Neural progenitor cell (in vitro differentiated cells): ENCODE measurements around the gene MAP4K5.

Source experiments
- EZH2 ChIP-seq: fragments of 200-600 bp; sonication (generic); IDR thresholded peaks from 2 replicates; pipeline ENCODE4 v1.6.1; 2017; ENCODE audit warnings: antibody characterized with exemption, mild to moderate bottlenecking, moderate library complexity
- EZH2phosphoT487 ChIP-seq: fragments of 200-600 bp; sonication (generic); IDR thresholded peaks from 2 replicates; pipeline ENCODE4 v1.6.1; 2017; ENCODE audit warnings: antibody characterized with exemption
- TF ChIP-seq, protein P1 (sequence below): fragments of 200-600 bp; sonication (generic); IDR thresholded peaks from 2 replicates; pipeline ENCODE4 v1.5.1; 2017; ENCODE audit warnings: antibody characterized with exemption, mild to moderate bottlenecking

DNA sequence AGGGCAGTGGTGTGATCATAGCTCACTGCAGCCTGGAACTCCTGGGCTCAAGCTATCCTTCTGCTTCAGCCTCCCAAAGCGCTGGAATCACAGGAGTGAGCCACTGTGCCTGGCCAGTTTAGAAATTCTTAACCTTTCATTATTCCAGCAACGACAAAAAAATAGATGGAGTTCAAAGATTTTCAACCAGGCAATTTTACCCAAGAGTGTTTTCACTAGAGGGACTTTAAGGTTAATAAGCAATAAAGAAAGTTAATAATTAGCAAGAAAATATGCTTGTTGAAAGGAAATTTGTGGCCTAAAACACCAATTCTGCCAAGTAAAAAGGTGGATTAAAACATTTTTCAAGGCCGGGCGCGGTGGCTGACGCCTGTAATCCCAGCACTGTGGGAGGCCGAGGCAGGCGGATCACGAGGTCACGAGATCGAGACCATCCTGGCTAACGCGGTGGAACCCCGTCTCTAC lies 150.5 kb downstream of the MAP4K5 start:
- TF ChIP-seq, protein P1, sequence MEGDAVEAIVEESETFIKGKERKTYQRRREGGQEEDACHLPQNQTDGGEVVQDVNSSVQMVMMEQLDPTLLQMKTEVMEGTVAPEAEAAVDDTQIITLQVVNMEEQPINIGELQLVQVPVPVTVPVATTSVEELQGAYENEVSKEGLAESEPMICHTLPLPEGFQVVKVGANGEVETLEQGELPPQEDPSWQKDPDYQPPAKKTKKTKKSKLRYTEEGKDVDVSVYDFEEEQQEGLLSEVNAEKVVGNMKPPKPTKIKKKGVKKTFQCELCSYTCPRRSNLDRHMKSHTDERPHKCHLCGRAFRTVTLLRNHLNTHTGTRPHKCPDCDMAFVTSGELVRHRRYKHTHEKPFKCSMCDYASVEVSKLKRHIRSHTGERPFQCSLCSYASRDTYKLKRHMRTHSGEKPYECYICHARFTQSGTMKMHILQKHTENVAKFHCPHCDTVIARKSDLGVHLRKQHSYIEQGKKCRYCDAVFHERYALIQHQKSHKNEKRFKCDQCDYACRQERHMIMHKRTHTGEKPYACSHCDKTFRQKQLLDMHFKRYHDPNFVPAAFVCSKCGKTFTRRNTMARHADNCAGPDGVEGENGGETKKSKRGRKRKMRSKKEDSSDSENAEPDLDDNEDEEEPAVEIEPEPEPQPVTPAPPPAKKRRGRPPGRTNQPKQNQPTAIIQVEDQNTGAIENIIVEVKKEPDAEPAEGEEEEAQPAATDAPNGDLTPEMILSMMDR = no peak
- TF ChIP-seq EZH2 (no peak), EZH2phosphoT487 (no peak)
